ENCODE measurements around the gene BSND. TPM values are rescaled to one million over a fixed set of nuclear protein-coding genes. Genes with fewer than 3 reads are reported as not detected.

Gene BSND
- total RNA-seq, 2 experiments from 2014 or later: not detected

DNA sequence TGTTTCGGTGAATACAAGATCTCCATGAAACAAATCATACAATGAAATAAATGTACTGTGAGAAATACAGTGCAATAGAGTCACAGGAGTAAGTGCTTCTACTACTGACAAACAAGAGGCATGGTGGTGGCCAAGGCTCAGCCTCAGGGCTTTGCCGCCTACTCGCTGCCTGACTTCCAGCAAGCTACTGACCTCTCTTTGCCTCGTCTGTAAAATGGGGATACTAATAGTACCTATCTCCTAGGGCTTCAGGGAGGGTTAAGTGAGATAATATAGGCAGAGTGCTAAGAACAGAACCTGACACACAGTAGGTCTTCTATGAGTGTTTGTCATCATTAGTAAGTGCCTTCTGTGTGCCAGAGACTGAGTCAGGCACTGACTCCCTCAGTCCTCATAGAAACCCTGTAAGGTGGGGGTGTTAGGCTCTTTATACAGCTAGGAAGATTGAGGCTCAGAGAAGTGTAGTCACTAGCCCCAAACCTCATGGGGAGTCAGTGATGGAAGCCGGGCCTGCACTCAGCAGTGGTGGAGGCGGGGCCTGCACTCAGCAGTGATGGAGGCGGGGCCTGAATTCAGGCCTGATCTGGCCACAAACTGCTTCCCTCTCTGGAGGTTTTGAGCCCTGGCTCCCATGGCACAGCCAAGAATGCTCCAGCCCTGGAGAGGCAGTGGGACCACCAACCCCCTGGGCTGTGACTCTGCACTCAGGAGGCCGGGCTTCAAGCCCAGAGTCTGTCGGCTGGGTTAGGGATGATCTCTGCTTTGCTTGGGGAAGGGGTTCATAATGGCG lies 6.8 kb downstream of the BSND start:
- DNase-seq: peak; percentile 16
- ATAC-seq: peak; percentile 55
- Mint-ChIP-seq H3K4me1 (ENCODE audit: low read depth) (no peaks in the 10 kb centered on the region), H3K4me3 (no peak overlapping the region), H3K27me3 (peaks cover 1% of the 10 kb centered on the region), H3K9me3 (no peaks in the 10 kb centered on the region), H3K27ac (no peak overlapping the region), H3K36me3 (ENCODE audit: low read depth) (no peaks in the 10 kb centered on the region)
- ChIA-PET POLR2A (no interaction called here), CTCF (interaction anchor here (0.8 to 1.5 kb wide), 2 partner anchors 8 to 16 kb away, joined by 3 to 7 read pairs; no protein-coding TSS in a partner anchor)
- TF ChIP-seq, protein P1, sequence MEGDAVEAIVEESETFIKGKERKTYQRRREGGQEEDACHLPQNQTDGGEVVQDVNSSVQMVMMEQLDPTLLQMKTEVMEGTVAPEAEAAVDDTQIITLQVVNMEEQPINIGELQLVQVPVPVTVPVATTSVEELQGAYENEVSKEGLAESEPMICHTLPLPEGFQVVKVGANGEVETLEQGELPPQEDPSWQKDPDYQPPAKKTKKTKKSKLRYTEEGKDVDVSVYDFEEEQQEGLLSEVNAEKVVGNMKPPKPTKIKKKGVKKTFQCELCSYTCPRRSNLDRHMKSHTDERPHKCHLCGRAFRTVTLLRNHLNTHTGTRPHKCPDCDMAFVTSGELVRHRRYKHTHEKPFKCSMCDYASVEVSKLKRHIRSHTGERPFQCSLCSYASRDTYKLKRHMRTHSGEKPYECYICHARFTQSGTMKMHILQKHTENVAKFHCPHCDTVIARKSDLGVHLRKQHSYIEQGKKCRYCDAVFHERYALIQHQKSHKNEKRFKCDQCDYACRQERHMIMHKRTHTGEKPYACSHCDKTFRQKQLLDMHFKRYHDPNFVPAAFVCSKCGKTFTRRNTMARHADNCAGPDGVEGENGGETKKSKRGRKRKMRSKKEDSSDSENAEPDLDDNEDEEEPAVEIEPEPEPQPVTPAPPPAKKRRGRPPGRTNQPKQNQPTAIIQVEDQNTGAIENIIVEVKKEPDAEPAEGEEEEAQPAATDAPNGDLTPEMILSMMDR (IDR thresholded peaks at IDR 0.05): no peak
- intact Hi-C loops (cut with micrococcal nuclease): no loop called here

GRCh38 chr1:55006931-55007330 lies 8.2 kb downstream of the BSND start:
- intact Hi-C loops (cut with micrococcal nuclease): no loop called here
- DNase-seq: no peak
- CTCF ChIA-PET: interaction anchor here (1.5 to 1.7 kb wide), 2 partner anchors 10 to 57 kb away, joined by 6 to 7 read pairs; no protein-coding TSS in a partner anchor
- Mint-ChIP-seq H3K27me3 (no peaks in the 10 kb centered on the region), H3K36me3 (ENCODE audit: low read depth) (no peaks in the 10 kb centered on the region), H3K4me1 (ENCODE audit: low read depth) (no peaks in the 10 kb centered on the region), H3K27ac (no peak overlapping the region), H3K4me3 (no peak overlapping the region), H3K9me3 (no peaks in the 10 kb centered on the region)
- POLR2A ChIA-PET: no interaction called here
- ATAC-seq: no peak
- TF ChIP-seq, protein P1 (IDR thresholded peaks at IDR 0.05): no peak

DNA sequence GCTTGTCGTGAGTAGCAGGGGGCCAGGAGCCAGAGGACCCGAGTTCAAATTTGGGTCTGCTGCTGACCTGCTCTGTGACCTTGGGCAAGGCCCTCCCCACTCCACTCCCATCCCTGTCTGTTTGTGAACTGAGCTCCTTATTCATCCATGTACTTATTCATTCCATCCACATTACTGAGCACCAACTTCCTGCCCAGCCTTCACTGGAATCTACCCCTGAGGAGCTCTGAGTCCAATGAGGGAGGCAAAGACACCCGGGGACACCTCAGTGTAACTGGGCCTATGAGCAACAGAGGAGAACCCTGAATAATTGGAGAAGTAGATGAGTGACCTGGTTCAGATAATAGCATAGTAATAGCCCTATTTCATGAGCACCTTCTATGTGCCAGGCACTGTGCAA lies 8.9 kb downstream of the BSND start:
- ChIA-PET POLR2A (no interaction called here), CTCF (interaction anchor here (1.7 kb wide), 1 partner anchor 58 kb away, joined by 6 read pairs; no protein-coding TSS in a partner anchor)
- TF ChIP-seq, protein P1 (IDR thresholded peaks at IDR 0.05): no peak
- H3K27ac Mint-ChIP-seq: no peak overlapping the region
- H3K4me1 Mint-ChIP-seq (ENCODE audit: low read depth): no peaks in the 10 kb centered on the region
- intact Hi-C loops (cut with micrococcal nuclease): no loop called here
- no peaks in the 10 kb centered on the region for H3K27me3 Mint-ChIP-seq
- no peaks in the 10 kb centered on the region for H3K9me3 Mint-ChIP-seq
- ATAC-seq (no peak), DNase-seq (no peak)
- H3K4me3 Mint-ChIP-seq: no peak overlapping the region
- no peaks in the 10 kb centered on the region for H3K36me3 Mint-ChIP-seq (ENCODE audit: low read depth)

DNA sequence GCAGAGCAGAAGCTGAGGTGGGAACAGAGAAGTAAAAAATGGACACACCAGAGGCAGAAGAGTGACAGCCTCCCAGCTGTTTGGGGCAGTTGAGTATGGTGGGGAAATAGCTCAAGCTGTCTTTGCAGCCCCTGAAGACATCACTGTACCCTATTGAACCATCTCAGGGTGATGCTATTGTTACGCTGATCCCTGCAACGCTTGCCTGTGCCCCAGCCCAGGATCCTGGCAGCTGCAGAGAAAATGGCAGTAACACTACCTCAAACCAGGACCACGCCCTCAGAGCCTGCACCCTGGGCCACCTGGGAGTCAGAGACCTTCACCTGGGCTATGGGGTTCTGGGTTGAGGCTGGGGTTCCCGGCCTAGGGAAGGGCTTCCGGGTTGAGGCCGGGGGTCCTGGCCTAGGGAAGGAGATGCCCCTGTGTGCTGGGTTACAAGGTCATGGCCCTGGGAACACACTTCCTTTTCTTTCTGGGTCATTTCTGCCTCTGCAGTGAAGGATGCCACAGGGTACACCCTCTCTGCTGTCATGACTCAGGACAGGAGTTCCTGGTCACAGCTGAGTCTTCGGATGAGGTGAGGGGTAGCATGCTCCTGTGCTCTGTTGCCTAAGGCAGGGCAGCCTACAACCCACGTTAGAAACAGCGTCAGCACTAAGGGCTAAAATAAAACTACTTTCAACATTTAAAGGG lies 11.6 kb downstream of the BSND start:
- Mint-ChIP-seq H3K36me3 (ENCODE audit: low read depth) (no peaks in the 10 kb centered on the region), H3K9me3 (no peaks in the 10 kb centered on the region), H3K27me3 (peaks cover 5% of the 10 kb centered on the region), H3K4me1 (ENCODE audit: low read depth) (no peaks in the 10 kb centered on the region), H3K27ac (no peak overlapping the region), H3K4me3 (no peak overlapping the region)
- intact Hi-C loops (cut with micrococcal nuclease): no loop called here
- DNase-seq: no peak
- TF ChIP-seq, protein P1 (IDR thresholded peaks at IDR 0.05): no peak
- ChIA-PET POLR2A (no interaction called here), CTCF (interaction anchor here (0.8 to 1.8 kb wide), 3 partner anchors 11 to 14 kb away, joined by 3 to 6 read pairs (median 4); no protein-coding TSS in a partner anchor)
- ATAC-seq: no peak

DNA sequence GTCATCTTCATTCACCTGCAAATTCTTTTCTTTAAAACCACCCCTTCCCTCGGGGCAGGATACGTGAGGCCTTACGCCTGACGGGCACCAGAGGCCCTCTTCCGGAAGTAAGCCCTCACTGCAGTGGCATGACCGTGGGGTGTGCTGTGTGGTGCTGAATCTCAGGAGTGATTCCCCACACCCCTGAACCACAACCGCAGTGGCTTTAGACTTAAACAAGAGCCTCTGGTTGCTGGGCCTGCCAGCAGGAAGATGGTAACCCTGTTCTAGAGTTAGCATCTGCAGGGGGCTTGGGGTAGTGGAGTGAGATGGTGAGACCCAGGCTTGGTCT lies 12.1 kb downstream of the BSND start:
- ChIA-PET CTCF (interaction anchor here (1.5 to 1.8 kb wide), 2 partner anchors 11 to 15 kb away, joined by 4 to 6 read pairs; no protein-coding TSS in a partner anchor), POLR2A (no interaction called here)
- no peak overlapping the region for H3K27ac Mint-ChIP-seq
- DNase-seq: peak; percentile 34
- intact Hi-C loops (cut with micrococcal nuclease): no loop called here
- no peaks in the 10 kb centered on the region for H3K4me1 Mint-ChIP-seq (ENCODE audit: low read depth)
- H3K36me3 Mint-ChIP-seq (ENCODE audit: low read depth): no peaks in the 10 kb centered on the region
- H3K27me3 Mint-ChIP-seq: peaks cover 5% of the 10 kb centered on the region
- no peak overlapping the region for H3K4me3 Mint-ChIP-seq
- H3K9me3 Mint-ChIP-seq: no peaks in the 10 kb centered on the region
- TF ChIP-seq, protein P1 (IDR thresholded peaks at IDR 0.05): no peak
- no peak for ATAC-seq

Data from activated CD8-positive, alpha-beta T cell treated with anti-CD3 and anti-CD28 coated beads for 36 hours (primary cell).